ENCODE measurements around the gene SGCA.

DNA sequence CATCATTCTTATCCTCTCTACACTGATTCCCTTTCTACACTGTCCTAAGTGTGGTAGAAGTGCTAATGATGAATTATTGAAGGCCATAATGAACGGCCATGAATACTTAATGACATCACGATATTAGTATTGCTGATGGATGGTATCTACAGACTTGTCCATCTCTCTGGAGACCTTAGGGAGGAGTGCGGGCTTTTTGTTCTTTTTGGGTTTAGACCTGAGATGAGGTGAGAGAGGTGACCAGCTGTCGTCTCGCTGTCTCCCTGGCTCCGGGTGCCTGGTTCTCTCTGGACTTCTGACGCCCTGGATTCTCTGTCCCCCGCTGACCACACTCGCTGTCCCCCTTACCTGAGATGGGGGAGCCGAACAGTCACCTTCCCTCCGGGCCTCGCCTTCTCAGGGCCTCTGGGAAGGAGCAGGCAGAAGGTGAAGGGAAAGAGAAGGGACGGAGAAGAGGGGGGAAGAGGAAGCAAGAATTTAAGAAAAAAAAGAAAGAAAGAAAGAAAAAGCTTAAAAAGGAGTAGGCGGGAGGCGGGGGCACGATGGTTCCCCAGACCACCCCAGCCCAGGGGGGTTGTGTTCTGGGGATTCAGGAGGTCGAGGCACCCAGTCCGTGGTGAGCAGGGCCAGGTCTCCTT, 17.1 kb downstream of the SGCA start:
- TF ChIP-seq, protein P1, sequence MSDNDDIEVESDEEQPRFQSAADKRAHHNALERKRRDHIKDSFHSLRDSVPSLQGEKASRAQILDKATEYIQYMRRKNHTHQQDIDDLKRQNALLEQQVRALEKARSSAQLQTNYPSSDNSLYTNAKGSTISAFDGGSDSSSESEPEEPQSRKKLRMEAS (IDR thresholded peaks at IDR 0.05), result no peak
- TF ChIP-seq CTCF (IDR thresholded peaks at IDR 0.05; ENCODE audit: low read depth, low read length, missing input control), result no peak
- no peak for TF ChIP-seq JUND (IDR thresholded peaks at IDR 0.05)
- TF ChIP-seq TAF1 (conservative IDR thresholded peaks at IDR 0.05), result no peak
- no peak for TF ChIP-seq RAD21 (IDR thresholded peaks at IDR 0.05)
- TF ChIP-seq YY1 (IDR thresholded peaks at IDR 0.05), result no peak
- TF ChIP-seq, protein P2, sequence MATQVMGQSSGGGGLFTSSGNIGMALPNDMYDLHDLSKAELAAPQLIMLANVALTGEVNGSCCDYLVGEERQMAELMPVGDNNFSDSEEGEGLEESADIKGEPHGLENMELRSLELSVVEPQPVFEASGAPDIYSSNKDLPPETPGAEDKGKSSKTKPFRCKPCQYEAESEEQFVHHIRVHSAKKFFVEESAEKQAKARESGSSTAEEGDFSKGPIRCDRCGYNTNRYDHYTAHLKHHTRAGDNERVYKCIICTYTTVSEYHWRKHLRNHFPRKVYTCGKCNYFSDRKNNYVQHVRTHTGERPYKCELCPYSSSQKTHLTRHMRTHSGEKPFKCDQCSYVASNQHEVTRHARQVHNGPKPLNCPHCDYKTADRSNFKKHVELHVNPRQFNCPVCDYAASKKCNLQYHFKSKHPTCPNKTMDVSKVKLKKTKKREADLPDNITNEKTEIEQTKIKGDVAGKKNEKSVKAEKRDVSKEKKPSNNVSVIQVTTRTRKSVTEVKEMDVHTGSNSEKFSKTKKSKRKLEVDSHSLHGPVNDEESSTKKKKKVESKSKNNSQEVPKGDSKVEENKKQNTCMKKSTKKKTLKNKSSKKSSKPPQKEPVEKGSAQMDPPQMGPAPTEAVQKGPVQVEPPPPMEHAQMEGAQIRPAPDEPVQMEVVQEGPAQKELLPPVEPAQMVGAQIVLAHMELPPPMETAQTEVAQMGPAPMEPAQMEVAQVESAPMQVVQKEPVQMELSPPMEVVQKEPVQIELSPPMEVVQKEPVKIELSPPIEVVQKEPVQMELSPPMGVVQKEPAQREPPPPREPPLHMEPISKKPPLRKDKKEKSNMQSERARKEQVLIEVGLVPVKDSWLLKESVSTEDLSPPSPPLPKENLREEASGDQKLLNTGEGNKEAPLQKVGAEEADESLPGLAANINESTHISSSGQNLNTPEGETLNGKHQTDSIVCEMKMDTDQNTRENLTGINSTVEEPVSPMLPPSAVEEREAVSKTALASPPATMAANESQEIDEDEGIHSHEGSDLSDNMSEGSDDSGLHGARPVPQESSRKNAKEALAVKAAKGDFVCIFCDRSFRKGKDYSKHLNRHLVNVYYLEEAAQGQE (IDR thresholded peaks at IDR 0.05), result no peak
- TF ChIP-seq RXRA (IDR thresholded peaks at IDR 0.05), result no peak
- no peak for TF ChIP-seq FOXA1 (IDR thresholded peaks at IDR 0.05)
- no peak for TF ChIP-seq GABPA (IDR thresholded peaks at IDR 0.05 in 1 of 2, conservative IDR thresholded peaks at IDR 0.05 in 1 of 2)
- no peak for TF ChIP-seq SP1 (IDR thresholded peaks at IDR 0.05)
- TF ChIP-seq, protein P3, sequence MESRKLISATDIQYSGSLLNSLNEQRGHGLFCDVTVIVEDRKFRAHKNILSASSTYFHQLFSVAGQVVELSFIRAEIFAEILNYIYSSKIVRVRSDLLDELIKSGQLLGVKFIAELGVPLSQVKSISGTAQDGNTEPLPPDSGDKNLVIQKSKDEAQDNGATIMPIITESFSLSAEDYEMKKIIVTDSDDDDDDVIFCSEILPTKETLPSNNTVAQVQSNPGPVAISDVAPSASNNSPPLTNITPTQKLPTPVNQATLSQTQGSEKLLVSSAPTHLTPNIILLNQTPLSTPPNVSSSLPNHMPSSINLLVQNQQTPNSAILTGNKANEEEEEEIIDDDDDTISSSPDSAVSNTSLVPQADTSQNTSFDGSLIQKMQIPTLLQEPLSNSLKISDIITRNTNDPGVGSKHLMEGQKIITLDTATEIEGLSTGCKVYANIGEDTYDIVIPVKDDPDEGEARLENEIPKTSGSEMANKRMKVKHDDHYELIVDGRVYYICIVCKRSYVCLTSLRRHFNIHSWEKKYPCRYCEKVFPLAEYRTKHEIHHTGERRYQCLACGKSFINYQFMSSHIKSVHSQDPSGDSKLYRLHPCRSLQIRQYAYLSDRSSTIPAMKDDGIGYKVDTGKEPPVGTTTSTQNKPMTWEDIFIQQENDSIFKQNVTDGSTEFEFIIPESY (IDR thresholded peaks at IDR 0.05), result no peak
- TF ChIP-seq EGR1 (IDR thresholded peaks at IDR 0.05; ENCODE audit: low read depth in 2 of 2), result no peak
- TF ChIP-seq, protein P4, sequence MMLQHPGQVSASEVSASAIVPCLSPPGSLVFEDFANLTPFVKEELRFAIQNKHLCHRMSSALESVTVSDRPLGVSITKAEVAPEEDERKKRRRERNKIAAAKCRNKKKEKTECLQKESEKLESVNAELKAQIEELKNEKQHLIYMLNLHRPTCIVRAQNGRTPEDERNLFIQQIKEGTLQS (IDR thresholded peaks at IDR 0.05), result no peak

Data from liver (tissue), 3 donors.